K562 (cell line): ENCODE data around the gene WASL. TPM values are rescaled to one million over a fixed set of nuclear protein-coding genes. Genes with fewer than 3 reads are reported as not detected.

Experiments used
- ATAC-seq: fragments of 200-7000 bp; cut with Tn5 transposase; 3 replicates; pipeline ENCODE4 v1.9.1; 2020; ENCODE audit warnings: moderate library complexity
- BruUV-seq: library from RNA; stranded (reverse); fragments of 400-500 nt; replicated peaks from 2 replicates; lab custom pipeline; 2021; lab: Mats Ljungman, UMichigan
- CTCF ChIA-PET: fragments of 300-600 bp; formaldehyde crosslinking; extraction: SDS; loops from one replicate; lab custom pipeline; 2021; ENCODE audit warnings: low intra/inter-chr PET ratio; lab: Yijun Ruan, JAX
- POLR2A ChIA-PET: fragments of 300-600, 350-650 bp; sonication (Branson Sonifier 250); formaldehyde crosslinking; extraction: SDS; loops from one replicate; lab custom pipeline; 2021; ENCODE audit warnings: antibody characterized with exemption, inconsistent platforms; lab: Yijun Ruan, JAX
- DNase-seq, 4 experiments: peaks; one replicate each; pipeline versions ENCODE4 v3.0.0 to v3.0.0-alpha.2; 2011 to 2018; ENCODE audit warnings: low spot score in 3 of 4, mixed read lengths in 3 of 4; ENCODE audit errors: extremely low read depth in 1 of 4
- FAIRE-seq: peaks from 2 replicates; lab custom pipeline; 2011; peaks lifted over from hg19 to GRCh38; lab: Jason Lieb, UNC
- H2AFZ ChIP-seq: 2 replicates; pipeline ENCODE4 v1.6.0; 2011; ENCODE audit warnings: low read depth, low read length, control low read depth, inconsistent platforms
- H3K27ac ChIP-seq: fragments of 200-600 bp; 3 replicates; pipeline ENCODE4 v1.8.0; 2011; ENCODE audit warnings: low read depth, mild to moderate bottlenecking, control low read depth, inconsistent platforms, low read length, moderate library complexity, mixed read lengths; ENCODE audit errors: extremely low read depth
- H3K27me3 ChIP-seq, 2 experiments: fragments of 300-600 bp in 1 of 2; 2 replicates in 1 of 2; 3 replicates in 1 of 2; pipeline versions ENCODE4 v1.6.0 to v1.8.0; 2011; ENCODE audit warnings: inconsistent platforms in 2 of 2, low read length in 2 of 2, mild to moderate bottlenecking in 1 of 2, mixed read lengths in 1 of 2, moderate library complexity in 1 of 2; ENCODE audit not compliant: control insufficient read depth in 2 of 2, insufficient read depth in 2 of 2
- H3K36me3 ChIP-seq: fragments of 300-600 bp; 3 replicates; pipeline ENCODE4 v1.8.0; 2011; ENCODE audit warnings: mild to moderate bottlenecking, low read length, inconsistent platforms; ENCODE audit not compliant: control insufficient read depth, insufficient read depth
- H3K4me1 ChIP-seq, 2 experiments: fragments of 200-600 bp in 1 of 2; replicated peaks in 1 of 2; 2 replicates in 1 of 2; 3 replicates in 1 of 2; pipeline versions ENCODE4 v1.5.1 to v1.8.0; 2011; ENCODE audit warnings: inconsistent platforms in 2 of 2, low read length in 2 of 2, mild to moderate bottlenecking in 1 of 2, mixed read lengths in 1 of 2, moderate library complexity in 1 of 2; ENCODE audit not compliant: control insufficient read depth in 2 of 2, insufficient read depth in 2 of 2
- H3K4me2 ChIP-seq: 2 replicates; pipeline ENCODE4 v1.6.1; 2011; ENCODE audit warnings: low read length, control low read depth, inconsistent platforms, mixed read lengths; ENCODE audit not compliant: insufficient read depth
- H3K4me3 ChIP-seq: fragments of 200-600 bp; sonication (generic), shearing (Covaris generic); 2 replicates; pipeline ENCODE4 v1.5.1; 2016; ENCODE audit warnings: control low read depth, inconsistent platforms
- H3K79me2 ChIP-seq: fragments of 200-600 bp; 3 replicates; pipeline ENCODE4 v1.8.0; 2011; ENCODE audit warnings: low read length, inconsistent platforms; ENCODE audit not compliant: control insufficient read depth, insufficient read depth
- H3K9ac ChIP-seq, 2 experiments: 2 replicates each; pipeline versions ENCODE4 v1.6.0 to v1.6.1; 2011; ENCODE audit warnings: low read depth in 2 of 2, low read length in 2 of 2, control low read depth in 1 of 2, inconsistent platforms in 1 of 2, mild to moderate bottlenecking in 1 of 2, mixed read lengths in 1 of 2; ENCODE audit not compliant: insufficient read depth in 1 of 2
- H3K9me1 ChIP-seq: one replicate; pipeline ENCODE4 v1.6.0; 2011; ENCODE audit warnings: inconsistent platforms, mild to moderate bottlenecking, low read length, moderate library complexity; ENCODE audit not compliant: control insufficient read depth, insufficient read depth
- H3K9me3 ChIP-seq: replicated peaks from 2 replicates; pipeline ENCODE4 v1.5.1; 2011; ENCODE audit warnings: low read depth, low read length, inconsistent platforms; ENCODE audit not compliant: control insufficient read depth, insufficient read depth
- H4K20me1 ChIP-seq: replicated peaks from 2 replicates; pipeline ENCODE4 v1.6.1; 2011; ENCODE audit warnings: low read length, inconsistent platforms, mixed read lengths; ENCODE audit not compliant: control insufficient read depth, insufficient read depth
- DMBX1 ChIP-seq: fragments of 250-450 bp; sonication (Bioruptor Pico); IDR thresholded peaks from 2 replicates; pipeline ENCODE4 v1.8.0; 2022; ENCODE audit warnings: inconsistent platforms, mild to moderate bottlenecking, moderate library complexity, borderline replicate concordance
- E4F1 ChIP-seq: fragments of 250-450 bp; sonication (Bioruptor Pico); IDR thresholded peaks from 2 replicates; pipeline ENCODE4 v1.5.0; 2021; ENCODE audit warnings: mild to moderate bottlenecking, borderline replicate concordance
- FOXM1 ChIP-seq, 2 experiments: fragments of 450-650 bp in 1 of 2; sonication (generic) in 1 of 2; formaldehyde crosslinking in 1 of 2; IDR thresholded peaks; 2 replicates each; pipeline versions ENCODE4 v1.6.1 to v1.9.0; 2017 to 2022; ENCODE audit warnings: low read depth in 2 of 2, mild to moderate bottlenecking in 2 of 2, missing genetic modification reagents in 1 of 2, moderate library complexity in 1 of 2
- HNRNPLL ChIP-seq: fragments of 200-400 bp; formaldehyde crosslinking; IDR thresholded peaks from 2 replicates; pipeline ENCODE4 v1.6.1; 2017; ENCODE audit warnings: low read length, low read depth, mild to moderate bottlenecking; ENCODE audit not compliant: poor library complexity, severe bottlenecking
- HNRNPUL1 ChIP-seq: fragments of 200-400 bp; formaldehyde crosslinking; IDR thresholded peaks from 2 replicates; pipeline ENCODE4 v1.6.1; 2017; ENCODE audit warnings: low read length
- KAT2B ChIP-seq: IDR thresholded peaks from one replicate; pipeline ENCODE4 v1.6.1; 2012; ENCODE audit warnings: low read depth, mild to moderate bottlenecking, control low read depth, inconsistent platforms, low read length, moderate library complexity
- NCOA6 ChIP-seq: fragments of 450-650 bp; IDR thresholded peaks from 2 replicates; pipeline ENCODE4 v1.6.1; 2017; ENCODE audit warnings: mild to moderate bottlenecking
- POLR2H ChIP-seq: IDR thresholded peaks from 2 replicates; pipeline ENCODE4 v1.6.1; 2016; ENCODE audit warnings: missing genetic modification characterization, low read depth, mild to moderate bottlenecking, control low read depth, missing compliant biosample characterization, moderate library complexity
- RREB1 ChIP-seq: fragments of 250-450 bp; sonication (Bioruptor Pico); IDR thresholded peaks from 2 replicates; pipeline ENCODE4 v1.4.0; 2020
- SPI1 ChIP-seq: IDR thresholded peaks from 2 replicates; pipeline ENCODE4 v1.6.1; 2011; ENCODE audit warnings: low read depth, low read length, control low read depth, borderline replicate concordance
- ZNF347 ChIP-seq: fragments of 450-650 bp; formaldehyde crosslinking; IDR thresholded peaks from 2 replicates; pipeline ENCODE4 v1.4.0; 2020; ENCODE audit warnings: low read depth, mild to moderate bottlenecking, moderate library complexity
- ZNF76 ChIP-seq: fragments of 250-450 bp; sonication (Bioruptor Pico); IDR thresholded peaks from 2 replicates; pipeline ENCODE4 v1.4.0; 2020; ENCODE audit warnings: mild to moderate bottlenecking, moderate library complexity, borderline replicate concordance
- ZNF77 ChIP-seq: fragments of 250-450 bp; sonication (Bioruptor Pico); IDR thresholded peaks from 2 replicates; pipeline ENCODE4 v1.5.0; 2020
- WGBS: fragments of 100-300 bp; shearing (Covaris generic); methylation state at CpG from one replicate; pipeline ENCODE4 v1.1.6; 2016; ENCODE audit warnings: low coverage, mixed read lengths; ENCODE audit not compliant: insufficient coverage; ENCODE audit errors: missing lambda C conversion rate; 5-methylcytosine and 5-hydroxymethylcytosine counted together
- in situ Hi-C: fragments of 300-500 bp; cut with MboI; formaldehyde crosslinking; loops from 4 replicates; pipeline ENCODE4 v1.15.0; 2018; ENCODE audit warnings: inconsistent platforms, mixed read lengths
- intact Hi-C: fragments of 100-400 bp; cut with micrococcal nuclease; formaldehyde crosslinking; loops from 2 replicates; pipeline ENCODE4 v1.14.2; 2022
- polyA plus RNA-seq, 8 experiments: library from polyadenylated mRNA; depleted of rRNA in 4 of 8; stranded (reverse) in 5 of 8; unstranded in 3 of 8; fragments of >200 nt; fragmentation: Nextera tagmentation in 2 of 8; fragmentation: Illumina TruSeq in 1 of 8; extraction: Ambion mirVana in 2 of 8; extraction: Trizol in 1 of 8; gene quantifications; 2 replicates each; pipeline versions ENCODE4 v1.2.1 to v1.2.3, GENCODE V29; 2011 to 2014; ENCODE audit warnings: inconsistent platforms in 1 of 8, missing spikeins in 1 of 8
- total RNA-seq, 7 experiments: library from RNA; depleted of rRNA in 6 of 7; stranded (reverse); fragments of >200 nt in 6 of 7; fragmentation: Illumina TruSeq in 2 of 7; extraction: Trizol in 2 of 7; gene quantifications; 2 replicates each; pipeline versions ENCODE4 v1.2.1 to v1.2.3, GENCODE V29; 2011 to 2021; ENCODE audit warnings: low replicate concordance in 1 of 7

Gene WASL
- total and polyA plus RNA-seq, 9 of the 15 experiments (the other 6 are each of a cell fraction or from before 2014, with no cell fraction given) = 3.2 to 13.9 (median 8.3) TPM

- CTCF ChIA-PET = no interaction called here
- no TSS peak for BruUV-seq
- no peak for ATAC-seq
- H3K4me3 ChIP-seq = no peak overlapping the region
- no peak overlapping the region for H3K4me2 ChIP-seq
- no peak overlapping the region for H3K27ac ChIP-seq
- H3K27me3 ChIP-seq = peaks cover 0 to 3% of the 10 kb centered on the region in 2 experiments; a peak in 2 of 5 replicates
- in situ Hi-C loops = no loop called here
- intact Hi-C loops = loop anchor here (5.0 kb wide), 1 partner anchor 1148 kb away; no protein-coding TSS in a partner anchor
- POLR2A ChIA-PET = no interaction called here
- no peaks in the 10 kb centered on the region for H3K9me3 ChIP-seq
- no peaks in the 10 kb centered on the region for H3K9me1 ChIP-seq
- H3K4me1 ChIP-seq = no peaks in the 10 kb centered on the region; a peak in 1 of 5 replicates
- H3K36me3 ChIP-seq = no peaks in the 10 kb centered on the region
- FAIRE-seq = no peak
- WGBS = 2% methylated on average over 2 of the region's 2 CpGs
- H3K79me2 ChIP-seq = no peaks in the 10 kb centered on the region
- no peaks in the 10 kb centered on the region for H4K20me1 ChIP-seq
- TF ChIP-seq ZNF347 (CRISPR knock-in tag) (no peak), RREB1 (no peak), NCOA6 (no peak), HNRNPLL (no peak), ZNF77 (CRISPR knock-in tag) (no peak), ZNF76 (CRISPR knock-in tag) (no peak), HNRNPUL1 (no peak), E4F1 (no peak), FOXM1 (IDR thresholded peaks at IDR 0.05; ENCODE audit: low read depth) (no peak), FOXM1 (CRISPR knock-in tag; IDR thresholded peaks at IDR 0.05; ENCODE audit: low read depth) (no peak), POLR2H (tag) (no peak), SPI1 (no peak), DMBX1 (CRISPR knock-in tag) (no peak), KAT2B (no peak)
- no peak overlapping the region for H3K9ac ChIP-seq
- no peak overlapping the region for H2AFZ ChIP-seq
- no peak for DNase-seq
Observed at GRCh38 chr7:123639631-123640030, 109.2 kb downstream of the WASL start.
